ENCODE results near the gene LCE1B.

- no peak for TF ChIP-seq CTCF (IDR thresholded peaks at IDR 0.05)
- no peak for TF ChIP-seq POLR2A (IDR thresholded peaks at IDR 0.05)
Observed at GRCh38 chr1:152811050-152811449, 721 bp upstream of the LCE1B start.
